ENCODE data around the gene ZNF630.
A peak's percentile ranks its signal among the peaks of the same experiment; 100 is the strongest.
"Not testable (repeated sequence)": the region's sequence is repeated elsewhere in the genome, so short reads cannot be mapped to it uniquely, and the experiment has no call there.

ZNF630 gene

DNA sequence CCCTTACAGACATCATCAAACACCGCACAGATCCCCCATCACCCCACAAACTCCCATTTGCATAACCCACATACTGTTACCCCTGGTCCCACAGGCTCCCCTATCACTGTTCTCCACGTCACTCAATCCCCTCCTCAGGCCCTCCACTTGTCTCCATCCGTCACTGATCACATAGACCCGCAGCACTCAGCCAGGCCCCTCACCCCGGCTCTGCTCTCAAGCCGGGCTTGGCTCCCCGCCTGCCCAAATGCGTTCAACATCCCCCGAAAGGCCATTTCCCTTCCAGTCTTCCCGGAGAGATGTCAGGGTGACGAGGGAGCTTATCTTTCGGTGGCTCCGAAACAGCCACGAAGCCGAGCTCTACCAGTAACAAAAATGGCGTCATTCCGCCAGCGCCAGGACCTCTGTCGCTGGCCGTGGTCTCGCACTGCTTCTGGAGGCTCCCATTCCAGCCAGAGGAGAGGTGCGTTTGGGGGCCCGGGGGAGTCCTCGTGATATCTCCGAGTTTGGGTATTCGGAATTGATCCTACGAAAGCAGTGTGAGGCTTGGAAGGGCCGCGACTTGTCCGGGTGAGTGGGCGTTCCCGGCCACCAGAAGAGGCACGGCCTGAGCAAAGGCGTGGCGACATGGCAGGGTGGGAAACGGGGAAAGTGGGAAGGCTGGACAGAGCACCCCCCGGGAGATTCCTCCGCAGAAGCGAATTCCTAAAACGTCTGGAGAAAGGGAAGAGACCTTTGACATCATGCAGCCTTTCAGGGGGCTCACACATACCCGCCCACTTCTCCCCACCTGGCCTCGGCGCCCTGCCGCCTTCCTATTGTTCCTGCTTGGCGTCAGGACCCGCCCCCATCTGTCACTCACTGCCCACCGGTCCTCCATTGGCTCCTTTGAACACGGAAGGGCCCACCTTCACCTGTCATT lies at the start of gene ZNF630:
Gene ZNF630 (minus strand): TSS at position 577 of the 922 bp plus-strand sequence. CDS start 4,754 bp downstream, outside the sequence.
- peak; percentile 48 for DNase-seq

DNA sequence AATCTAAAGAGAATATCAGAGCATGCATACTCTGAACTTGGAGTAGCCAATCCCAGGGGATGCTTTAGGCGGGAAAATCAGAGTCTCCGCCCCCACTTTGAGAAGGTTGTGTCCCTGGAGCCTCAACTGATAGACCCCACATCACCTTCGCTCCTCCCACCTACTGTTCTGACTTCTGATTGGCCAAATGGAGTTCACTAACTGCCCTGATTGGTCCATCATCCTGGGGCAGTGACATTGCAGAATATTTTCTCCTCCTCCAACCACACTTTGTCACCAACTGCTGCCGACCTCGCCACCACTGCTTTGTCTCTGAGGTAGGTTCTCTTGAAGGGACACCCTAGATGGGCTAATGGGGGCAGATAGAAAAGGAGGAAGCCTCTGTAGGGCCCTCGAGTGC lies 36.3 kb upstream of the ZNF630 start:
- DNase-seq: no peak

DNA sequence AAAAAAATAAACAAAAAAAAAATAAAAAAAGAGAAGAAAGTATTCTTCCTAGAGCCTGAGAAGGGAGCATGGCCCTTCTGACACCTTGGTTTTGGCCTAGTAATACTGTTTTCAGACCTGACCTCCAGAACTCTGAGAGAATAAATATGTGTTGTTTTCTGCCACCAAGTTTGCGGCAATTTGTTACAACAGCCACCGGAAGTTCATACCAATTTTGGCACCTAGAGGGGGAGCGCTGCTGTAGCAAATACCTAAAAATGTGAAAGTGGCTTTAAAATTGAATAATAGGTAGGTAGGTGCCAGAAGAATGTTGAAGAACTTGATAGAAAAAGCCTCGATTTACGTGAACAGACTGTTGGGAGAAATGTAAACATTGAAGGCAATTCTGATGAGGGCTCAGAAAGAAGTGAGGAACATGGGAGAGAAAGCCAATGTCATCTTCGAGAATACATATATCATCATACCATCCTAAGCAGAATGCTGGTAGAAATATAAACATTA lies 31.5 kb upstream of the ZNF630 start:
- DNase-seq: no peak

DNA sequence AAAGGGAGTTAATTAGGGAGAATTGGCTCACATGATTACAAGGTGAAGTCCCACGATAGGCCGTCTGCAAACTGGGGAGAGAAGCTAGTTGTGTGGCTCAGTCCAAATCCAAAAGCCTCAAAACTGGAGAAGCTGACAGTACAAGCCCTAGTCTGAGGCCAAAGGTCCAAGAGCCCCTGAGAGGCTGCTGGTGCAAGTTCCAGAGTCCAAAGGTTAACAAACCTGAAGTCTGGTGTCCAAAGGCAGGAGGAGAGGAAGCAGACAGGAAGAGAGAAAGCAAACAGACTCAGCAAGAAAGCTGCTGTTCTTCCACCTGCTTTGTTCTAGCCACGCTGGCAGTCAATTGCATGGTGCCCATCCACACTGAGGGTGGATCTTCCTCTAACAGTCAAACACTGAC lies 30.0 kb upstream of the ZNF630 start:
- no peak for DNase-seq

DNA sequence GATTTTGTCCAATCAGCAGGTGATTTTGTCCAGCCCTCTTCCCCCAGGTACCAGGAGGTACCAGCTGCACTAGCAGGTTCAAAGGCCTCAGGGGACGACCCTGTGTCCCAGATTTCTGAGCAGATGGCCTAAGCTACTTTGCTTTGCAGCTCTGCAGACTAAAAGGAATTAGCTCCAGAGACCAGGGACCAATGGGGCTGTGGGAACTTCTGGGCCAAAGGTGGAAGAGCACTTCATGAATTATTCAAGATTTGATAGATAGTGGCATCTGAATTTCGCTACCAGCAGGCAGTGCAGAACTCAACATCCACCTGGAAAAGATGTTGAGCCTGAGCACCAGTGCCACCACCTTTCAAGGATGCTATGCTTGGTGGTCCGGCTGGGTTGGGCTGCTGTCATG lies 21.1 kb upstream of the ZNF630 start:
- not testable (repeated sequence) for DNase-seq

DNA sequence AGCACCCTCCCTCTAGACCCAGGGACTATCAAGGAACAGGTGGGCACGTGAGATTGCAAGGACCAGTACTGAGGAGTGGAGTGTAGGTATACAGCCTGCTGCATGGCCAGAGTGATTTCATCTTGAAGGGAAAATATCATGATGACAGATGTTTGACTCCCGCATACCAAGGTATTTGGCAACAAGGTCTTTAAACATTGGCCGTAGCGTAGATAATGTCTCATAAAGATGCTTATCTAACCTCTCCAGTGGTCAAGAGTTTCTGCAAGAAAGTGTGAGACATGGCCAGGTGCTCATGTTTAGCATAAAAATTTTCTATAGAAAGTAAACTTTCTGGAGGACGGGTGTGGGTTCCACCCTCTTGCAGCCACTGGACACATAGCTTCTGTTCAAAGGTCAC lies 18.7 kb upstream of the ZNF630 start:
- no peak for DNase-seq

DNA sequence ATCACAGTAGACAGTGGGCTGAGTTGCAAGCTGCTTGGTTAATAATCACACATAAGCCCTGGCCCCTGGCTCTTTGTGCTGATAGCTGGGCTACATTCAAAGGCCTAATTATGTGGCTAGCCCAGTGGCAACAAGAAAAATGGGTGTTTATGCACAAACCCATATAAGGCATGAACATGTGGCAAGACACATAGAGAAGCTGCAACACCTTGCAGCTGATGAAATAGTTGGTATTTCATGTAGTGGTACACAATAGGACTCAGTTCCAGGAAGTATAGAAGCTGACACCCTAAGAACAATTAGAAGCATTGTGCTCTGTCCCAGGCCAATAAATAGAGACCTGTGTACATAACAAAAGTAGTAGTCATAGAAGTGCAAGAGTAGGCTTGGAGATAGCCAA lies 14.6 kb upstream of the ZNF630 start:
- DNase-seq: no peak

DNA sequence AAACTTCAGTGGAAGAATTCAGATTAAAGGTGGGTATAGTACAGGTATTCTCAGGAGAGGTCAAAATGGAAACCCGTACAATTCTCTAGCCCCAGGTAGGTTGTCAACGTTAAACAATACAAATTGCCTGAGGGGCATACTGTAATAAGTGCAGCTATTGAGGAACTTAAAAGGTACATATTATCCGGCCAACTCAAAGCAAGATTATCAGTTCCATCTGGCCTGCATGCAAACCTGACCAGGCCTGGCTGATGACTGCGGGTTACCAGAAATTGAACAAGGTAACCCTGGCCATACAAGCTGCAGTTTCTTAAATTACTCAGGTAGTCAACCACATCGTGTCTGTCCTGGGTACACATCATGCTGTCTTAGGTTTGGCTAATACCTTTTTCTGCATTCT lies 12.3 kb upstream of the ZNF630 start:
- no peak for DNase-seq

DNA sequence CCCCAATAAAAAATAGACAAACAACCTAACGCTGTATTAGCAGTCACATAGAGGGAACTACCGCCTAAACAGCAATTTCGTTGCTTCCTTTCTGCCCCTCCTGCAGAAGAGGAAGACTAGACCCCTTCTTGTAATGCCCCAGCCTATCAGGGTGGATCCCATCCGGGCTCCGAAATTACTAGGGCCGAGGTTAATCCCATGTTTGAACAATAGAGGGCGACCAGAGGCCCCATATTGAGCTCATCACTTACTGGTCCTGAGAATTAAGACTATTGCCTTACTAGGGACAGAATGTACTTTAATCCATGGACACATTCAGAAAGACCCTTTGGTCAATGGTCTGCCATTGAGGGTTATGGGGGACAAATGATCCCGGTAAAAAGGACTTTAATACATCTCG lies 11.8 kb upstream of the ZNF630 start:
- DNase-seq: no peak

DNA sequence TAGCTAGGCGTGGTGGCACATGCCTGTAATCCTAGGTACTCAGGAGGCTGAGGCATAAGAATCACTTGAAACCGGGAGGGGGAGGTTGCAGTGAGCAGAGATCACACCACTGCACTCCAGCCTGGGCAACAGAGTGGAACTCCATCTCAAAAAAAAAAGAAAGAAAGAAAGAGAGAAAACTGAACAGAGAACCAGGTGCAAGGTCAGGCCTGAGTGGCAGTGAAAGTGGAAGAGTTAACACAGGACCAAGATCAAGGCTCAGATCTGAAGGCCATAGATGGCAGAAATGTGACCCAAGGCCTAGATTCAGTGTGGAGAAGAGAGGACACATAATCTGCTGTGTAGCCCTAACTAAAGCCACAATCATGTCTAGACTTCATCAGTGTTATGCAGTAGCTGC lies 4.9 kb upstream of the ZNF630 start:
- no peak for DNase-seq

DNA sequence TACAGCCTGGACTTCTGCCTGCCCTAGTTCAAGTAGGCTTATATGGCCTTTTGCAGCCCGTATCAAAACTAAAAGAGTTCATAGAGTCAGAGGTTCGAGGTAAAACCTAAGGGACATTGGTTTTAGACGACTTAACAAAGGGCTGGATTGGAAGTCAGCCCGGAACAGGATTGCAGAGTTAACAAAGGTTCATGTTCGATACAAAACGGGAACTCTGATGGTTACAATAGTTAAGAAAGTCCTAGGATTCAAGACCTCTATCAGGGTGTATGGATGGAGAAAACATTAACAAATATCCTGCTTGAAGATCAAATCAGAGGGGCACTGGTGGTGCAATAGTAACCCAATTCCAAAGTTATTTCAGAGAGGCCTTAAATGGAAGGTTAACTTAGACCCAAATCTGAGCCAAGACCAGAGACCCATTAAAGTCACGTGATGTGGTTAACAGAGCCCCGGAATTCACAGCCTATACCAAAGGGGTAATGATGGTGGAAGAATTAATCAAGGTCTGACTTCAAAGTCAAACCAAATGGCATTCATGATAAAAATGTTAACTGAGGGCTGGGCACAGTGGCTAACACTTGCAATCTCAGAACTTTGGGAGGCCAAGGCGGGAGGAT lies 656 bp upstream of the ZNF630 start:
- no peak for DNase-seq

DNA sequence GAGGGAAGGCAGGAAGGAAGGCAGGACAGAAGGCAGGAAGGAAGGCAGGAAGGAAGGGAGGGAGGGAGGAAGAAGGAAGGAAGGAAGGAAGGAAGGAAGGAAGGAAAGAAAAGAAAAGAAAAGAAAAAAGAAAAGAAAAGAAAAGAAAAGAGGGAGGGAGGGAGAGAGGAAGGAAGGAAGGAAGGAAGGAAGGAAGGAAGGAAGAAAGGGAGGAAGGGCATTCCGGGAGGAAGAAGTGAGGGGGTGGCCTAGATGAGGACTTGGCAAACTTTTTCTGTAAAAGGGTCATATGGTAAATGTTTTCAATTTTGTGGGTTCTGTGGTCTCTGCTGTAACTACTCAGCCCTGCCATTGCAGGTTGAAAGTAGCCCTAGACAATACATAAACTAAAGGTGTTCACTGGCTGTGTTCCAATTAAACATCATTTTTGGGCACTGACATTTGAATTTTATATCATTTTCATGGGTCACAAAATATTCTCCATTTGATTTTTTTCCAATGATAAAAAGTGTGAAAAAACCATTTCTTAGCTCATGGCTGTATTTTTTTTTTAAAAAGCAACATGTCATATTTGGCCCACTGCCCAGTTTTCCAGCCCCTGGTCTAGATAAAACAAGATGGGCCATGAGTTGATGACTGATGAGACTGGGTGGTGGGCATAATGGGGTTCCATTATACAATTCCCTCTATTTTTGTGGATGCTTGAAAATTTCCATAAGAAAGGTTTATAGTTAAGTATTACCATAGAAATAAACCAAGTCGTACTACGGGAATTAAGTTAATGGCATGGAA lies 3.1 kb downstream of the ZNF630 start:
- DNase-seq: no peak

DNA sequence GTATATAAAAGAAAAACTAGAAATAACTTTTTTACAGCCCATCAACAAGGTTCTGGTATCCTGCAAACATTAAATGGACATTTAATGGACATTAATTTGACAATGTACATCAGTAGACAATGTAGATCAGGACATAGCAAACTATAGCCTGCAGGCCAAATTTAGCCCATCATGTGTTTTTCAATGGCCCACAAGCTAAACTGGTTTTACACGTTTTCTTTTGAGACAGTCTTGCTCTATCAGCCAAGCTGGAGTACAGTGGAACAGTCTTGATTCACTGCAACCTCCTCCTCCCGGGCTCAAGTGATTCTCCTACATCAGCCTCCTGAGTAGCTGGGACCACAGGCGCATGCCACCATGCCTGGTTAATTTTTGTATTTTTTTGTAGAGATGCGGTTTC lies 7.2 kb downstream of the ZNF630 start:
- DNase-seq: no peak

DNA sequence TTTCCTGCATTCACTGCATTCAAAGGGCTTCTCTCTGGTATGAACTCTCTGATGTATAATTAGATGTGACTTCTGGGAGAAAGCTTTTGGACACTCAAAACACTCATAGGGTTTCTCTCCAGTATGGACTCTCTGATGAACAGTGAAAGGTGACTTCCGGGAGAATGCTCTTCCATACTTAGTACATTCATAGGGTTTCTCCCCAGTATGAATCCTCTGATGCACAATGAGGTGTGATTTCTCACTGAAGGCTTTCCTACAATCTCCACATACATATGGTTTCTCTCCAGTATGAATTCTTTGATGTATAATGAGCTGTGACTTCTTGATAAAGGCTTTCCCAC lies 12.2 kb downstream of the ZNF630 start:
- no peak for DNase-seq

DNA sequence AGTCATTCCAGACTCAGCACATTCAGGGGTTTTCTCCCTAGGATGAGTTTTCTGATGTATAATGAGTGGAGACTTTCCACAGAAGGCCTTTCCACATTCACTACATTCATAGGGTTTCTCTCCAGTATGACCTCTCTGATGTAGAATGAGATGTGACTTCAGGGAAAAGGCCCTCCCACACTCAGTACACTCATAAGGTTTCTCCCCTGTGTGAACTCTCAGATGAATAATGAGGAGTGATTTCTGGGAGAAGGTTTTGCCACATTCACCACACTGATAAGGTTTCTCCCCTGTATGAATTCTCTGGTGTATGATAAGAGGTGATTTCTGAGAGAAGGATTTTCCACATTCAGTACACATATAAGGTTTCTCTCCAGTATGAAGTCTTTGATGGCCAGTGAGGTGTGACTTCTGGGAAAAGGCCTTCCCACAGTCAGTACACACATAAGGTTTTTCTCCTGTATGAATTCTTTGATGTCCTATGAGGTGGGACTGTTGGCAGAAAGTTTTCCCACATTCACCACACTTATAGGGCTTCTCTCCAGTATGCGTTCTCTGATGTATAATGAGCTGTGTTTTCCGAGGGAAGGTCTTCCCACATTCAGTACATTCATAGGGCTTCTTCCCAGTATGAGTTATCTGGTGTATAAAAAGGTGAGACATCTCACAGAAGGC lies 12.7 kb downstream of the ZNF630 start:
- no peak for DNase-seq

DNA sequence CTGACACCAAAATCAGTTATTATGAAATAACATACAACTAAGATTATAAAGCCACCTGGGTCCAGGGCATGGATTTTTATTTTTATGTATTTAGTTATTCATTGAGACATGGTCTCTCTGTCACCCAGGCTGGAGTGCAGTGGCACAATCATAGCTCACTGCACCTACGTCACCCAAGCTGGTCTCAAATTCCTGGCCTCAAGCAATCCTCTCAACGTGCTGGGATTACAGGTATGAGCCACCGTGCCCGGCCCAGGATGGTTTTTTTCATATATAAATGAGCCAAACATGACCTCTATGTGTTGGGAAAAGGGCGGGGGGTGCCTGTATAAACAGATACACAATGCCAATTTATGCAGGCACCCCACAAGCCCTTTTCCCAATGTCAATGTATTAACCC lies 24.6 kb downstream of the ZNF630 start:
- DNase-seq: no peak

DNA sequence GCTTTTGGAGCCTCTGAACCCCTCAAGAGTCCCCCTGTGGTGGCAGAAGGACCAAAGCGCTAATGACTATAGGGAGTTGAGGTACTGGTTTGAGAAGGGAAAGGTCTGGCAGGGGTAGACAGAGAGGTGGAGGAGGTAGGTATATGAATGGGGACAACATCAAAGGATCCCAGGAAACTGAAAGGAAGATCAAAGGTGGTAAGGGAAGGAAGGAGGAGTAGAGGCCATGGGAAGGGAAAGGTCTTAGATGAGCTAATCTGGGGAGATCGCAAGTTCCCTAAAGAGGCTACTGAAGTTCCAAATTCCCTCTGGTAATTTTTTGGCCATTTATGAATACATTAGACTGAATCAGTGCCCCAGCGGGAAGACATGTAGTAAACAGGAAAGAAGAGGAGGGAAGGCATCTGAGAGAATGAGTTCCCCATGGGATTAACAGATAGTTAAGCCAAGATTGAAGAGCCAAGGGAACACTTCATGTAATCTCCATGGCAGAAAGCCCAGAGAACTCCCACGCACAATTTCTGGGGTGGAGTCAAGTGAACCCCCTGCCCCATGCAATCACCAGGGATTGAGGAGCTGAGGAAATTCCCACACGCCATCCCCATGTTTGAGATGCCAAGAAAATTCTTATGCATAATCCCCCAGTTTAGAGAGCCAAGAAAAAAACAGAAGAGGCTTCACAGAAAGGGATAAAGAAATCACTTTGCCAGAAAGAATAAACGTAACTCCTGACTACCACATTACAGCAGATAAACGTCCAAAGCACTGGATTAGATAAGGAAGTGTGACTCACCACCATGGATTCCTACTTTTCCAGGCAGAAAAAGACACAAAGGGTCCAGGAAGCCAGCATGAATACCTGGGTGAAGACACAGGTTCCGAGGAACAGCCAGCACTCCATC lies 25.8 kb downstream of the ZNF630 start:
- no peak for DNase-seq

DNA sequence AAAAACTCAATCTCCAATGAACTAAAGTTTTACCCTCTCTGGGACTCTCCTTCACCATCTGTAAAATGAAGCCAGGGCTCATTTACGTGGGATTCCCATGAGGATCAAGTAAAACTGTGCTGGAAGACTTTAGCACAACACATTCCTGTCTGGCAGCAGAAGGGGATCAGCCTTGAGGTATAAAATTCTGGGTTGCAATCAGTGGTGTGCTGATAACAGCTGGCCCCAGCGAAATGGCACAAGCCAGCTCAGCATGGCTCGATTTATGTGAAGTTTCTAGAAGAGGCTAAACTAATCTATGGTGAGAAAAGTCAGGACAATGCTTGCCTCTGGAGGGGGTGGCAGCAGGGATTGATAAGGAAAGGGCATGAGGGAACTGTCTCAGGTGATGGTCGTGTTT lies 28.4 kb downstream of the ZNF630 start:
- DNase-seq: no peak

DNA sequence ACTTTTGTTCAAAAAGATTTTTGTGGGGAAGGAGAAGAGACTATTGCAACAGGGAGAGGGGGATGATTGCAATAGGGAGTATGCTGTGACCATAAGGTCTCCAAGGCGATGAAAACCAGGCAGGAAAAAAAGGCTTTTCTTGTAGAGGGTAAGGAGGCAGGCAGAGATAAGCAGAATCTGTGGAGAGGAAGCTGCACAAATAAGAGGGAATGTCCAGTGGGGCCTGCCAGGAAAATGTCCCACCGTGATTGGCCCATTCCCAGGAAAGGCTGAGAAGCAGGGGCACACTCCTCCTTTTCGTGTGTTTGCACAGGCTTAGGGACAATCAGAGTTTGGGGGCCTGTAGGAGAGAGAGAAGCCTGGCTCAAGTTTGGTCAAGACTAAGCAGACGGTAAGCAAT lies 35.5 kb downstream of the ZNF630 start:
- no peak for DNase-seq

DNA sequence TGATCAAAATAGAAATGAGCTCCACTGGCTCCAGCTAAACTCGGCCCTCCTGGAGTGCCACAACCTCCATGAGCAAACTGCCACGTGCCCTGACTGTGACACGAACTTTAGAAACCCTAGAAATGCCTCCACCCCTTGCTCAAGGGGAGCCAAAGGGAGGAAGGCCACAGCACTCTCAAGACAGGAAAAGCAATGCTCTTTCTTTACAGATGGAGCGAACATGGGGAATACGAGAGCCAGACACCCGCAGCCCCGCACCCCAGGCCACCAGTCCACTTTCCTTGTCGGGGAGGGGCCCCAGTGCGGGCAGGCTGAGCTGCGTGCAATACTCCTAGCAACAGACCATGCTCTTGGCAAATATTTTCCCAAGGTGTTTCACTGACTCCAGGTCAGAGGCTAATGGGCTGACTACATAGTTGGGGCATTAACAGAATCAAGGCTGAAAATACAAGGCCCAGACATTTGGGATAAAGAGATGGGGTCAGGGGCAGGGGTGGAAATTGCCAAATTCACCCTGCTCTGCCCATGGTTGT lies 40.7 kb downstream of the ZNF630 start:
- DNase-seq: not testable (repeated sequence)

DNA sequence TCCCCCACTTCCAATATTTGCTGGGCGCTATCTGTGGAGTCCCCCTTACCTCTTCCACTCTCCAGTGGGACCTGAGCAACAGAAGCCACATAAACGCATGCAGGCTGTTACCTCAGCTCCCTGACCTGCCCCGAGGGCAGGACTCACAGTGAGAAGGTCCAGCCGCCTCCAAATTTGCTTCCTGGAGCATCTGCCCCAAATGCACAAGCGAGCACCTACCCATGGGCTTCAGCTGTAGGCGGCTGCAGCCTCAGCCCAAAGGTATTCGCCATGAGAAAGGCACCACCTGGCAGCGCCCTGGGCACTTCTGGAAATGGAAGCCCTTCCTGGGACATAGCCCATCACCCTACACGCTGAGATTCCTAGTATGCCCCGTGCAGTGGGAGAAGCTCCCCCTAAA lies 41.2 kb downstream of the ZNF630 start:
- DNase-seq: no peak

DNA sequence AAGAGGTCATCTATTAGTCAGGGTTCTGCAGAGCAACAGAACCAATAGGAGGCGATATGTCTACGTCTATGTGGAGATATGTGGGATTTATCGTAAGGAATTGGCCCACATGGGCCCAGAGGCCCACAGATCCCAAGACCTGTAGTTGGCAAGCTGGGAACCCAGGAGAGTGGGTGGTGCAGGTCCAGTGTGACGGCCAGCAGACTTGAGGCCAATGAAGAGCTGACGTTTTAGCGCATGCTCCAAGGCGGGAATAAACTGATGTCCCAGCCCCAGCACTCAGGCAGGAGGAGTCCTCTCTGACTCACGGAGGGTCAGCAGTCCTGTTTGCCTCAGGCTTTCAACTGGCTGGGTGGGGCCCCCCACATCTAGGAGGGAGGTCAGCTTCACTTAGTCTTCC lies 43.3 kb downstream of the ZNF630 start:
- no peak for DNase-seq

Measured in NCI-H1048 (cell line).